Ramos (cell line): ENCODE data around the gene EHMT2.
"Not testable (repeated sequence)": the region's sequence is repeated elsewhere in the genome, so short reads cannot be mapped to it uniquely, and the experiment has no call there.

Experiments
- in situ Hi-C: fragments of 300-500 bp; cut with MboI; formaldehyde crosslinking; loops from one replicate; pipeline ENCODE4 v1.14.3; 2022; ENCODE audit warnings: low sequenced_read_pairs; ENCODE audit not compliant: unreplicated experiment

The EHMT2 gene

GRCh38 chr6:31847276-31847978 is 50.1 kb downstream of the EHMT2 start:
- in situ Hi-C loops, result no loop called here

DNA sequence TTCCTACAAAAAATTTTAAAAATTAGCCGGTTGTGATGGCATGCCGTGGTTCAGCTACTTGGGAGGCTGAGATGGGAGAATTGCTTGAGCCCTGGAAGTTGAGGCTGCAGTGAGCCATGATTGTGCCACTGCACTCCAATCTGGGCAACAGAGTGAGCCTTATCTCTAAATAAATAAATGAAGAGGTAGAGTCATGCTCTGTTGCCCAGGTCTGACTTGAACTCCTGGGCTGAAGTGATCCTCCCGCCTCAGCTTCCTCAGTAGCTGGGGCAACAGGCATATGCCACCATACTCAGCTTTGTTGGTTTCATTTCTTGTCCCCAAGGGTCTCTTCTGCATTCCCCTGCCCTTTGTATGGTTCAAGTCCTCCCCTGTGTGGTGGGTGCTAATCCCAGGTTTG is 53.0 kb downstream of the EHMT2 start:
- in situ Hi-C loops, result no loop called here

DNA sequence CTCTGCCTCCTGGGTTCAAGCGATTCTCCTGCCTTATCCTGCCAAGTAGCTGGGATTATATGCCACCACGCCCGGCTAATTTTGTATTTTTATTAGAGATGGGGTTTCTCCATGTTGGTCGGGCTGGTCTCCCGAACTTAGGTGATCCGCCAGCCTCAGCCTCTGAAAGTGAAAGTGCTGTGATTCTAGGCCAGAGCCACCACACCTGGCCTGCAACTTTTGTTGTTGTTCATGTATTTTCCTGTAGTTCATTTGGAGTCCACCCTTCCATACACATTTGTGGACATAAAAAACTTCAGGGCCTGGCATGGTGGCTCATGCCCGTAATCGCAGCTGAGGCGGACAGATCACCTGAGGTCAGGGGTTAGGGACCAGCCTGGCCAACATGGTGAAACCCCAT is 55.4 kb downstream of the EHMT2 start:
- in situ Hi-C loops, result no loop called here

DNA sequence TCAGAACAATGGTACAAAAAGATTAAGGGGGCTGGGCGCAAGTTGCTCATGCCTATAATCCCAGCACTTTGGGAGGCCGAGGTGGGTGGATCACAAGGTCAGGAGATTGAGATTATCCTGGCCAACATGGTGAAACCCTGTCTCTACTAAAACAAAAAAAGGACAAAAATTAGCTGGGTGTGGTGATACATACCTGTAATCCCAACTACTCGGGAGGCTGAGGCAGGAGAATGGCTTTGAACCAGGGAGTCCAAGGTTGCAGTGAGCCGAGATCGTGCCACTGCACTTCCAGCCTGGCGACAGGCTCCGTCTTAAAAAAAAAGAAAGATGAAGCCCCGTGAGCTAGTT is 57.7 kb downstream of the EHMT2 start:
- in situ Hi-C loops, result not testable (repeated sequence)

GRCh38 chr6:31838968-31839367 is 58.5 kb downstream of the EHMT2 start:
- in situ Hi-C loops, result no loop called here

- in situ Hi-C loops, result not testable (repeated sequence)
Observed at GRCh38 chr6:31838114-31838553, 59.4 kb downstream of the EHMT2 start.

DNA sequence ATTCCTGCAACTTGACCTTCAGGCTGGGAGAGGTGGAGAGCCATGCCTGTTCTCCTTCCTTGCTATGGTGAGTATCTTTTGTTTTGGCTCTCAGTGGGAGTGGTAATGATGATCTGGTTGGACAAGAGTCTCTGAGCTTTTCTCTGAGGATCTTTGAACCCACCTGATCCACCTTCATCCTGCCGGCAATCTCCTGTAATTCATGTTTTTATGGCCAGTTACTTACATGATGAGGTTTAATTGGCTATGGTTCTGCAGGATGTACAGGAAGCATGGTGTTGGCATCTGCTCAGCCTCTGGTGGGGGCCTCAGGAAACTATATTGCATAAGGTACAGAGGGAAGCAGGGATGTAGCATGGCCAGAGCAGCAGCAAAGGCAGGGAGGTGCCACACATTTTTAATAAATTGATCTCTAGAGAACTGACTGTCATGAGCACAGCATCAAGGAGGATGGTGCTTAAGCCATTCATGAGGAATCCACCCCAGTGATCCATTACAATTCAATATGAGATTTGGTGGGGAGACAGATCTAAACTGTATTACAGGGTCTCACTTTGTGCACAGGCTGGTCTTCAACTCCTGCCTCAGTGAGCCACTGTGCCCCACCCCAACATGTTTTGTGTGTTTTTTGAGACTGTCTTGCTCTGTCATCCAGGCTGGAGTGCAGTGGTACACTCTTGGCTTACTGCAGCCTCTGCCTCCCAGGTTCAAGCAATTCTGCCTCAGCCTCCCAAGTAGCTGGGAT is 60.0 kb downstream of the EHMT2 start:
- in situ Hi-C loops, result no loop called here

GRCh38 chr6:31836474-31837368 is 60.8 kb downstream of the EHMT2 start:
- in situ Hi-C loops, result no loop called here

DNA sequence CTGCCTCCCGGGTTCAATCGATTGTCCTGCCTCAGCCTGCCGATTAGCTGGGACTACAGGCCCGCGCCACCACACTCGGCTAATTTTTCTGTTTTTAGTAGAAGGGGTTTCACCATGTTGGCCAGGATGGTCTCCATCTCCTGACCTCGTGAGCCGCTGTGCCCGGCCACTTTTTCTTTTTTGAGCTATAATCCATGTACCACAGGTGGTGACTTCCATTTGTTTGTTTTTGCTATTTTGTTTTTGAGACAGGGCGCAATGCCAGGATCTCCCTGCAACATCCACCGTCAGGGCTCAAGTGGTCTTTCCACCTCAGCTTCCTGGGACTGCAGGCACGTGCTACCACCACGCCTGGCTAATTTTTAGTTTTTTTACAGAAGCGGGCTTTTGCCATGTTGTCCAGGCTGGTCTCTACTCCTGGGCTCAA is 61.4 kb downstream of the EHMT2 start:
- in situ Hi-C loops, result no loop called here

- in situ Hi-C loops, result no loop called here
Observed at GRCh38 chr6:31834367-31835250, 62.9 kb downstream of the EHMT2 start.

DNA sequence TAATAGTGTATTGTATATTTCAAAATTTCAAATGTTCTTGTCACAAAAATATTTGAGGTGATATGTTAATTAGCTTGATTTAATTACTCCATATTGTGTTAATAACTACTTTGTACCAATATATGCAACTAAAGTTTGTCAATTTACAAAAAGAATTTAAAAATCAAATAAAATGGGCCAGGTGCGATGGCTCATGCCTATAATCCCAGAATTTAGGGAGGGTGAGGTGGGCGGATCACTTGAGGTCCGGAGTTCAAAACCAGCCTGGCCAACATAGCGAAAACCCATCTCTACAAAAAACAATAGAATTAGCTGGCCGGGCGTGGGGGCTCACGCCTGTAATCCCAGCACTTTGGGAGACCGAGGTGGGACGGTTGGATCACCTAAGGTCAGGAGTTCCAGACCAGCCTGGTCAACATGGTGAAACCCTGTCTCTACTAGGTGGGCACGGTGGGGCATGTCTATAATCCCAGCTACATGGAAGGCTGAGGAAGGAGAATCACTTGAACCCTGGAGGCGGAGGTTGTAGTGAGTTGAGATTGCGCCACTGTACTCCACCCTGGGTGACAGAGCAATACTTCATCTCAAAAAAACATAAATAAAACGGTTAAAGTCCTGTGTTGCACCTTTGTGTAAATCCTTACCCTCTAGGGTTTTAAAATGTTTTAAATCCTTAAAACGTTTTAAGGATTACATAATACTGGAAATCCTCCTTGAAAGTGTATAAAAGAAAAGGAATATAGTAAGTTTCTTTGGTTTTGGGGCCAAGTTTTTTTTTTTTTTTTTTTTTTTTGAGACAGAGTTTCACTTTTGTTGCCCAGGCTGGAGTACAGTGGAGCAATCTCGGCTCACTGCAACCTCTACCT is 65.9 kb downstream of the EHMT2 start:
- in situ Hi-C loops, result no loop called here

- in situ Hi-C loops, result no loop called here
Observed at GRCh38 chr6:31830886-31831335, 66.6 kb downstream of the EHMT2 start.
